SU-DHL-6 (cell line): ENCODE data around the gene MAP3K4.

ENCODE experiments used
- CTCF ChIP-seq: fragments of 200-600 bp; sonication (generic); IDR thresholded peaks from one replicate; pipeline ENCODE4 v1.5.1; 2017; ENCODE audit warnings: antibody characterized with exemption, mild to moderate bottlenecking, low read length, moderate library complexity; ENCODE audit not compliant: insufficient read depth, poor library complexity, severe bottlenecking
- EZH2phosphoT487 ChIP-seq: fragments of 200-600 bp; sonication (generic), shearing (Covaris generic); conservative IDR thresholded peaks from 2 replicates; pipeline ENCODE4 v1.6.1; 2018; ENCODE audit warnings: mild to moderate bottlenecking, antibody characterized with exemption, low read length, moderate library complexity, mixed read lengths

GRCh38 chr6:161061576-161061975 lies 70.0 kb downstream of the MAP3K4 start:
- TF ChIP-seq CTCF (no peak), EZH2phosphoT487 (no peak)
